ENCODE results near the gene ZNF669.

Gene ZNF669

DNA sequence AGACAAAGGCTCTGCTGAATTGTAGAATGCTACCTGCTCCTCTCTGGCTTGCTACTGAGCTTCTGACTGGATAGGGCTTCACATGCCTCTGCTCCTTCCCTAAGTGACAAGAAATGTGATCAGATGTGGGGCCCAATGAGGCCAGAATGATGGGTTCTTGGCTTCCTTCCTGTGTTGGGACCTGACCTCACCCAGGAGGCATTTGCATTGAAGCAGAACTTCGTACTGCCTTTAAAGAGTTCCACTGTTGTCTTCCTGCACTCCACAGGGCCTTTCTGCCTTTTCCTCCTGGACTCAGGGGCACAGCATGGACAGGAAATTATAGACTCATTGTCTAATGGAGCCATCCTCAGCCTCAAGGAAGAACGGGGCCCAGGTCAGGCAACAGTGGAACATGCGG lies 39.9 kb downstream of the ZNF669 start:
- peaks cover 3% of the 10 kb centered on the region; the same call in 1 of the 2 replicates for H3K36me3 ChIP-seq (ENCODE audit: control insufficient read depth, insufficient read depth, low read length)
- no peaks in the 10 kb centered on the region for H3K27me3 ChIP-seq (ENCODE audit: control insufficient read depth, insufficient read depth, low read length)
- no peaks in the 10 kb centered on the region for H3K4me1 ChIP-seq (ENCODE audit: control insufficient read depth, insufficient read depth, low read length)
- no peak overlapping the region for H3K9ac ChIP-seq (ENCODE audit: low read length)
- peaks cover 69% of the 10 kb centered on the region for H3K9me3 ChIP-seq (ENCODE audit: control insufficient read depth, insufficient read depth, low read depth, low read length)
- no peak overlapping the region for H3K27ac ChIP-seq (ENCODE audit: low read depth, low read length)
- no peak overlapping the region for H3K4me3 ChIP-seq (ENCODE audit: low read depth, low read length)

DNA sequence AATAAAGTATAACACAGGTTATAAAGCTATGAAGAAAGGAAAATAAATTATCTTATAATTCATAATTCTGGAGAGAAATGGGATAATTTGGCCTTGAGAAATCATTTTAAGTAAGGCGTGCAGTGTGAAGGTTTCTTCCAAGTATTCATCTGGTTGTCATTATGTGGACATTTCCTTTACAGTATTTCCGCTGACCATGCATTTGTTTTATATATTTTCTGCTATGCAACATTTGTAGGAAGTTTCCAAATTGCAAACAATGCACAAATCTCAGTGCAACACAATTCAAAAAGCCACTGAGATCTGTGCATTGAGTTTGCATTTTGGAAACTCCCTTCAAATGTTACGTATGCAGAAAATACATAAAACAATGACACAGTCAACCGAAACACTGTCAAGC lies 43.4 kb downstream of the ZNF669 start:
- no peak overlapping the region for H3K27ac ChIP-seq (ENCODE audit: low read depth, low read length)
- H3K9me3 ChIP-seq (ENCODE audit: control insufficient read depth, insufficient read depth, low read depth, low read length) = peaks cover 72% of the 10 kb centered on the region
- H3K4me3 ChIP-seq (ENCODE audit: low read depth, low read length) = no peak overlapping the region
- H3K27me3 ChIP-seq (ENCODE audit: control insufficient read depth, insufficient read depth, low read length) = no peaks in the 10 kb centered on the region
- H3K36me3 ChIP-seq (ENCODE audit: control insufficient read depth, insufficient read depth, low read length) = peaks cover 3% of the 10 kb centered on the region; the same call in 1 of the 2 replicates
- no peaks in the 10 kb centered on the region for H3K4me1 ChIP-seq (ENCODE audit: control insufficient read depth, insufficient read depth, low read length)
- H3K9ac ChIP-seq (ENCODE audit: low read length) = no peak overlapping the region

DNA sequence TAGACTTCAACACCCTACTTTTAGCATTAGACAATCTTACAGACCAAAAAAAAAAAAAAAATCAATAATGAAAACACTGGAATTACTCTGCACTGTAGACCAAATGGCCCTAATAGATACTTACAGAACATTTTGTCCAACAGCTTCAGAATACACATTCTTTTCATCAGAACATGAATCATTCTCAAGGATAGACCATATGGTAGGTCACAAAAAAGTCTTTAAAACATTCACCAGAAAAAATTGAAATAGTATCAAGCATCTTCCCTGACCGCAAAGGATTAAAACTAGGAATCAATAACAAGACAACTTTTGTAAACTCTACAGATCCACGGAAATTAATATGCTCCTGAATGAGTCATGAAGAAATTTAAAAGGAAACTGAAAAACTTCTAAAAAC lies 48.1 kb downstream of the ZNF669 start:
- Histone ChIP-seq H3K4me3 (ENCODE audit: low read depth, low read length) (no peak overlapping the region), H3K9ac (ENCODE audit: low read length) (no peak overlapping the region), H3K4me1 (ENCODE audit: control insufficient read depth, insufficient read depth, low read length) (no peaks in the 10 kb centered on the region), H3K27ac (ENCODE audit: low read depth, low read length) (no peak overlapping the region), H3K36me3 (ENCODE audit: control insufficient read depth, insufficient read depth, low read length) (peaks cover 18% of the 10 kb centered on the region), H3K9me3 (ENCODE audit: control insufficient read depth, insufficient read depth, low read depth, low read length) (peaks cover 89% of the 10 kb centered on the region), H3K27me3 (ENCODE audit: control insufficient read depth, insufficient read depth, low read length) (no peaks in the 10 kb centered on the region)

DNA sequence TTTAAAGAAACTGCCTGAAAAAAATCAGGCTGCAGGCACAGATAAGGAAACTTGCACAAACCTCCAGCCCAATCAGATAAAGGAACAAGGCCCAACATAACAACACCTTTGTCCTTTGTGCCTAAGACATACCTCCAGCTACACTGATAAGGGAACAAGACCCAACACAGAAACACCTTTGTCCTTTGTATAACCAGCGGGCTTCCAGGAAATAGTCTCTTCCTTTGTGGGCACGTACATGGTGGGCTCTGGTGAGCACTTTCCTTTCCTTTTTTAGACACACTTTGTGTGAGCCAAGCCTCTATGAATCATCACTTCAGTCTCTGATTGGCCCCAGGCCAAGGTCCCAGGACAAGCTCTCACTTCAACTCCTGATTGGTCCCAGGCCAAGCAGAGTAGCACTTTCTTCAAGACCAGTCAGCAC lies 49.2 kb downstream of the ZNF669 start:
- no peaks in the 10 kb centered on the region for H3K27me3 ChIP-seq (ENCODE audit: control insufficient read depth, insufficient read depth, low read length)
- peaks cover 89% of the 10 kb centered on the region for H3K9me3 ChIP-seq (ENCODE audit: control insufficient read depth, insufficient read depth, low read depth, low read length)
- no peaks in the 10 kb centered on the region for H3K4me1 ChIP-seq (ENCODE audit: control insufficient read depth, insufficient read depth, low read length)
- H3K27ac ChIP-seq (ENCODE audit: low read depth, low read length) = no peak overlapping the region
- peaks cover 18% of the 10 kb centered on the region for H3K36me3 ChIP-seq (ENCODE audit: control insufficient read depth, insufficient read depth, low read length)
- no peak overlapping the region for H3K9ac ChIP-seq (ENCODE audit: low read length)
- no peak overlapping the region for H3K4me3 ChIP-seq (ENCODE audit: low read depth, low read length)

All from HUES6 (cell line).